PFSK-1 (cell line): Measurements from ENCODE around the gene KRTAP10-3.

Experiments used
- POLR2AphosphoS5 ChIP-seq: IDR thresholded peaks from 2 replicates; pipeline ENCODE4 v1.6.1; 2012; ENCODE audit warnings: low read depth, mild to moderate bottlenecking, control low read depth, low read length, moderate library complexity
- SIN3A ChIP-seq: IDR thresholded peaks from 2 replicates; pipeline ENCODE4 v1.6.1; 2012; ENCODE audit warnings: mild to moderate bottlenecking, low read length, moderate library complexity, borderline replicate concordance; ENCODE audit not compliant: insufficient read depth
- TAF1 ChIP-seq: IDR thresholded peaks from 2 replicates; pipeline ENCODE4 v1.6.1; 2012; ENCODE audit warnings: low read length, control low read depth, borderline replicate concordance; ENCODE audit not compliant: insufficient read depth
- TF ChIP-seq, protein P1 (sequence below), 2 experiments: IDR thresholded peaks; 2 replicates each; pipeline versions ENCODE4 v1.6.1 to v1.8.0; 2011 to 2012; ENCODE audit warnings: low read depth in 2 of 2, low read length in 2 of 2, control low read depth in 1 of 2, inconsistent platforms in 1 of 2, mild to moderate bottlenecking in 1 of 2, moderate library complexity in 1 of 2; ENCODE audit not compliant: insufficient read depth in 1 of 2

DNA sequence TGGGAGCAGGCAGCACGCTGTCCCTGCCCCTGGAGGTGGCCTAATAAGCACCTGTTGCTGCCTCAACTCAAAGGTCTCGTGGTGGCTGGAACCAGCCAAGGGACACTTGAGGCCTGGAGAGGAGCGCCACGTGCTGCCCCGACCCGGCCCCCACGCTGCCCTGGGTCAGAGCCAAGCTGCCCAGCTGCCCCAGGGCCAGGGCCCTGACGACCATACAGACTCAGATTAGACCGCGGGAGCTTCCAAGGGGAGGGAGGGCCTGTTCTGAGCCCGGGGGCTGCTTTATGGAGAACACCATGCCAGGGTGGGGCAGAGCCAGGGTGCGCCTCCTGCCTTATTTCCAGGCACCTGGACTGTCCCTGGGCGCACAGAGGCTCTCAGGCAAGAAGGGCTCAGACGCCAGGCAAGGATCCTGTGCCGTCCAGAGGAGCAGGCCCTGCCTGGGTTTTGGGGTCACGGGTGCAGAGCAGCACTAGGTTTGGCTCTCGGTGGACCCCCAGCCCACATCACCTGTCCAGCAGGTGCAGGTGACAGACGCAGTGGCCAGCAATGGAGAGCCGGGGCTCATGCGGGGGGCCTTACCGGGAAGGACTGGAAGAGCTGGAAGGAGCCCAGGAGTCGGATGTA, 37.2 kb downstream of the KRTAP10-3 start:
- TF ChIP-seq SIN3A = no peak
- TF ChIP-seq, protein P1, sequence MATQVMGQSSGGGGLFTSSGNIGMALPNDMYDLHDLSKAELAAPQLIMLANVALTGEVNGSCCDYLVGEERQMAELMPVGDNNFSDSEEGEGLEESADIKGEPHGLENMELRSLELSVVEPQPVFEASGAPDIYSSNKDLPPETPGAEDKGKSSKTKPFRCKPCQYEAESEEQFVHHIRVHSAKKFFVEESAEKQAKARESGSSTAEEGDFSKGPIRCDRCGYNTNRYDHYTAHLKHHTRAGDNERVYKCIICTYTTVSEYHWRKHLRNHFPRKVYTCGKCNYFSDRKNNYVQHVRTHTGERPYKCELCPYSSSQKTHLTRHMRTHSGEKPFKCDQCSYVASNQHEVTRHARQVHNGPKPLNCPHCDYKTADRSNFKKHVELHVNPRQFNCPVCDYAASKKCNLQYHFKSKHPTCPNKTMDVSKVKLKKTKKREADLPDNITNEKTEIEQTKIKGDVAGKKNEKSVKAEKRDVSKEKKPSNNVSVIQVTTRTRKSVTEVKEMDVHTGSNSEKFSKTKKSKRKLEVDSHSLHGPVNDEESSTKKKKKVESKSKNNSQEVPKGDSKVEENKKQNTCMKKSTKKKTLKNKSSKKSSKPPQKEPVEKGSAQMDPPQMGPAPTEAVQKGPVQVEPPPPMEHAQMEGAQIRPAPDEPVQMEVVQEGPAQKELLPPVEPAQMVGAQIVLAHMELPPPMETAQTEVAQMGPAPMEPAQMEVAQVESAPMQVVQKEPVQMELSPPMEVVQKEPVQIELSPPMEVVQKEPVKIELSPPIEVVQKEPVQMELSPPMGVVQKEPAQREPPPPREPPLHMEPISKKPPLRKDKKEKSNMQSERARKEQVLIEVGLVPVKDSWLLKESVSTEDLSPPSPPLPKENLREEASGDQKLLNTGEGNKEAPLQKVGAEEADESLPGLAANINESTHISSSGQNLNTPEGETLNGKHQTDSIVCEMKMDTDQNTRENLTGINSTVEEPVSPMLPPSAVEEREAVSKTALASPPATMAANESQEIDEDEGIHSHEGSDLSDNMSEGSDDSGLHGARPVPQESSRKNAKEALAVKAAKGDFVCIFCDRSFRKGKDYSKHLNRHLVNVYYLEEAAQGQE (IDR thresholded peaks at IDR 0.05; ENCODE audit: insufficient read depth in 1 of 2, low read depth in 2 of 2, low read length in 2 of 2) = no peak
- TF ChIP-seq POLR2AphosphoS5 = no peak
- TF ChIP-seq TAF1 = no peak
